GM19239 (cell line): ENCODE measurements around the gene PTPRG.
A peak's percentile ranks its signal among the peaks of the same experiment; 100 is the strongest.

Source experiments
- DNase-seq: peaks from one replicate; pipeline ENCODE4 v3.0.0; 2011; ENCODE audit warnings: low spot score; ENCODE audit not compliant: insufficient read length
- FAIRE-seq: peaks from 2 replicates; lab custom pipeline; 2011; peaks lifted over from hg19 to GRCh38; lab: Jason Lieb, UNC

PTPRG gene

DNA sequence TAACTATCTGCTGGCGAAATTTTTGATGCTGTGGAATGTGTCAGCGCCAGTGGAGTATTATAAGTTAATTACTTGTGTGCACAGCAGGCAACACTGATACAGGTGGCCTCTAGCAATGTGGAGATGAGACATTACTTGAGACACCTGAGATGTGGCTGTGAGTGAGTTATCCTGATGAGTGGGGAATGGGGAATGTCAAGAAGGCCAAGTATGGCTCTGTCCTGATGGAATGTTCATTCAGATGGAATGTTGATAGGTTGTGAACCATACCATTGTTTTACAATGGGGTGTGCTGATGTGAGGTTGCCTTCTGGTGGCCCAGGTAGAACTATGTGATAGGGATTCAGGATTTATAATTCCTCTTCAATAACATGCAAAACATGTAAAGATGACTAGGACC lies 404.8 kb downstream of the PTPRG start:
- no peak for DNase-seq
- no peak for FAIRE-seq

DNA sequence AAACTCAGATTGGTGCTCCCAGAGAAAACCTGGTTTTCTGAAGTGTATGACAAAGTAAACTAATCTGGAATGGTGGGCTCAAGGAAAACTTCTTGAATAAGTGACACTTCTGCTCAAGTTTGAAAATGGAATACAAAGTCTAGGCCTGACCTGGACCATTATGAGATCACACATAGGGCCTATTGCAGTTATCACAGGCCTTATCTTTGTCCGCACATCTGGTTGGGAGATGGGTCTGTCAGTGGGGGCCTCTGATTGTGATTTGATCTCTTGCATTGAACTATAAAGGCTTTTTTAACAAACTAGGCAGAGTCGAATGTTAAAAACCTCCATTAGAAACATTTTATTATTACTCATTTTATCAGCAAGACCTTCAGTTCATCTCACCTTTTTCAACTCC lies 405.6 kb downstream of the PTPRG start:
- DNase-seq, result no peak
- no peak for FAIRE-seq

DNA sequence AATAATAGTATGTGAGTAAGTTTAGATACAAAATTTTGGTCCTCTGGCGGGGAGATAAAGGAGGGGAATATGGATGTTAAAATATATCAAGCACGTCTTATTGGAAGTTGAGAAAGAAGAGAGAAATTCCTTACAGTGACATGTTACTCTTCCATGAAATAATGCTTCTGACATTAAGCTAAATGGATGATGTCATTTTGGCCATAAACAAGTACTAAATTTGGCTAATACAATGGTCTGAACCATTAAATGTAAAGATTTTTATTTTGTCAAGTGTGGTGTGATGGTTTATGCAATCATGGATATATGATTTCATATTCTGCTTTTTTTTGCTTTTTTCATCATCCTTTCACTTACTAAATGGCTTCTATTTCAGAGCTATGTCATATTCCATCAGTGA lies 406.6 kb downstream of the PTPRG start:
- DNase-seq (no peak), FAIRE-seq (peak; percentile 56)

DNA sequence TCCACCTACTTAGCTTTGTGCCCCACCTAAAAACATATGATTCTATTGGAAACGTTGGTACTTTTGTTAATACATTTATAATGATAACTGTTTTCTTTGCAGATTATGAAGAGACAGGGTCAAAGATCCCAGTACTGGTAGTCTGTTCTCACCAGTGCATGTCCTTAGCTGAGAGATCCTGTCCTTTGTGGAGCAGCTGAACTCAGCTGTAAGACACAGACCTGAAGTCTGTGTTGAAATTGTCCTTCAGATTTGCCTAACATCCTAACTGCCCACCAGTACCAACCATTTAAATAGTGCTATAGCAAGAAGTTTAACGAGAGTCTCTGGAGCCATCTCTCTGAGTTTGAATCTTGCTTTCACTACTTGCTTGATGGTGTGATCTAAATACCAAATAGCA lies 413.3 kb downstream of the PTPRG start:
- no peak for FAIRE-seq
- DNase-seq, result no peak

DNA sequence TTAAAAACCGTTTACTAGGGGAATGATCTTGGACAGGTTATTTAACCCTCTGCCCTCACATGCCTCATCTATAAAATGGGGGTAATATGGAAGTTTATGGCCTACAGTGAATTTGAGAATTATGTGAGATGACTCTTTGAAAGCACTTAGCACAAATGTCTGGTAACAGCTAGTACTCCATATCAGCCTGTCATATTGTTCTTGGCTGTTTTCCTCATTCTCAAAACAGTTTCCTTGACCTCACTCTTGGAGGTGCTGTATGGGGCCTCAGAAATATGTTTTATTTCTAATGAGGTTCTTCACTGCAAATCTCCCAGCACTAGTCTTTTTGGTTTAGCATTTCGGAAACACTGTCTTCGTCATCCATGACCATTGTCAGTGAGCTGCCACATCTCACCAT lies 413.8 kb downstream of the PTPRG start:
- FAIRE-seq (no peak), DNase-seq (no peak)

DNA sequence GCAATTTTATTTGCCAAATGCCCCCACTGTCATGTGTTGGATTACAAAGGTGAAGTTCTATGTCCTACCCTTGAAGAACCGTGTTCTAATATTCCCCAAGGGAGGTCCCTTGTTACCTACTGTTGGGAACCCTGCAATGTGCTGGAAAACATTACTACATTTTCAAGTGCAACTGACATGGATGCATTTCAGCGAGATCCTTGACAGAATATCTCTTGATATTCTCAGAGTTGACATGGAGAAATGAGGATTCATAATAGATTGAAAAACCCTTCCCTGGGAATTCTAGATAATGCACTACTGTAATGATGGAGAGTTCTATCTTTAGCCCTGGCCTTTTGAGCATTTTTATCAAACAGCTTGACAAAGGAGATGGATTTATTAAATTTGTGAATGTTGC lies 414.6 kb downstream of the PTPRG start:
- FAIRE-seq (no peak), DNase-seq (no peak)

DNA sequence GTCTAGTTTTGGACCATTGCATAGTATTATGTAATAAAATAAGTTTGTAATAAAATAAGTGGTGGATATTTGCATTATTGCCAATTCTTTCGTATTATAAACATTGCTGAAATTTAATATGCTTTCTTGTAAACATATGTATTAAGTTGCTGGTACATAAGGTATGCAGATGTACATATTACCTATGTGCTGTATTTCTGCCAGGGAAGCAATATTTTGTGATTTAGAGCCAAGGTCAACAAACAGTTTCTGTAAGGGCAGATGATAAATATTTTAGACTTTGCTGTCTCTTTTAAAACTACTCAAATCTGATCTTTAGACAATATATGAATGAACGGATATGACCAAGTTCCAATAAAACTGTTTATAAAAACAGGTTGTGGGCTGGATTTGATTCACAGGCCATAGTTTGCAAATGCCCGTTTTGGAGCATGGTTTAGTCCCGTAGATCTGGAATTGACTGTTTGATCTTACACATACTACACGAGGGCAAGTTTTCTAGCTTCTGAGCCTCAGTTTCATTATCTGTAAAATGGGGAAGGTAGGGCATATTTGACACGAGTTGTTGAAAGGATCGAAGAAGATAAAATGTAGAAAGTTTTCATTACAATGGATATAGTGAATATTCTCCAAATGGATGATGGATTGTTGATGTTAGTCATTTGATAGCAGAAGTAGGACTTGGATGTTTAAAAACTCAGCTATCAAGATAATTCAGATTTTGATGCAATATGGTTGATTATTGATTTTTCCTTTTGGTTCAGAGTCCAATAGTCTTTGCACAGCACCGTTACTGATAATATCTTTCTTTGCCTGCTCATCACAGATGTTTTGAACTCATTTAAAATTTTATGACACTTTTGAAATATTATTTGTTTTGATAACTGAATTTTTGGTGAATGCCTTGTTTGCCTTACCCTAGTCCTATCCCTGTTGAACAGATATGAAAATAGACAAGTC lies 417.4 kb downstream of the PTPRG start:
- FAIRE-seq, result no peak
- DNase-seq, result no peak

DNA sequence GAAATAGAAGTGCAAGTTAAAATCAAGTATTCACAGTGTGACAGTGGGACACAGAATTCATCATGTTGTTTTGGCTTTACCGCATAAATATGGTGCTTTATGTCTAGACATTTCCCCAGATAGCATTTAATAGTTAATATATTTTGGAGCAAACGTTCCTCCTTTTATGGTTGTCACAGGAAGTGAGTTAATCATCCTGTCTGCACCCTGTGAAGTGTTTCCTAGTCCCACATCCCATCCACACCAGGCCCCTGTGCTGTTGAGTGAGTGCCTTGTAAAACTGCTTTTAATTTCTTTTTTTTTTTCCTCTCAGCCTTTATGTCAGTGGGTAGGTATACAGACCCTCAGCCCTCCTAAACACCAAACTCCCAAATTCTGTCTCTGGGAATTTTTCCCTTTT lies 418.3 kb downstream of the PTPRG start:
- DNase-seq (no peak), FAIRE-seq (no peak)

DNA sequence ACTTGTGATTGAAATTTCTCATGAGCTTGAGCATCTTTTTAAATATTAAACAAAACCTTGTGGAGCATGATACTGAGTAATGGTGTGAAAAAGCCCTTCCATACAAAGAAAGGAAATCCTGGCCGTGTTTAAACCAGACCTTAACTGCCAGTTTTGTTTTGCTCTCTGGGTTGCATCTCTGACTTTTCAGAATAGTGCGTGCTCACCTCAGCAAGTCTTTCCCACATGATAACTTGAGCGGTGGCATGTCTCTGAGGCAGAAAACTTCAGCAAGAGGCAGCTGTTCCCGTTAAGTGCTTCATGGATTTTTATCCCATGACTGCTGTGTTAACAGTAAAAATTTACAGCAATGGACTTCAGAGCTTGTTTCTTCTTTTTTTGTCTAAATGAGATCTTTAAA lies 418.7 kb downstream of the PTPRG start:
- FAIRE-seq (no peak), DNase-seq (no peak)

DNA sequence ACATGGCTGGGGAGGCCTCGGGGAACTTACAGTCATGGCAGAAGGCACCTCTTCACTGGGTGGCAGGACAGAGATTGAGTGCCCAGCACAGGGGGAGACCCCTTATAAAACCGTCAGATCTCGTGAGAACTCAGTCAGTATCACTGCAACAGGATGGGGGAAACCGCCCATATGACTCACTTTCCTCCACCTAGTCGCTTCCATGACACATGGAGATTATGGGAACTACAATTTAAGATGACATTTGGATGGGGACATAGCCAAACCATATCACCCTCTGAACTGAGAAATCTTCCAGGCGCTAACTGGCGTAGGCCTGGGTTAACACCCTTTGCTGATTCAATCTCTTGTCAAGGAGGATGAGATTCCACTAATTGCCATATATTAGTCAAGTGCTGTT lies 419.7 kb downstream of the PTPRG start:
- FAIRE-seq (no peak), DNase-seq (no peak)

DNA sequence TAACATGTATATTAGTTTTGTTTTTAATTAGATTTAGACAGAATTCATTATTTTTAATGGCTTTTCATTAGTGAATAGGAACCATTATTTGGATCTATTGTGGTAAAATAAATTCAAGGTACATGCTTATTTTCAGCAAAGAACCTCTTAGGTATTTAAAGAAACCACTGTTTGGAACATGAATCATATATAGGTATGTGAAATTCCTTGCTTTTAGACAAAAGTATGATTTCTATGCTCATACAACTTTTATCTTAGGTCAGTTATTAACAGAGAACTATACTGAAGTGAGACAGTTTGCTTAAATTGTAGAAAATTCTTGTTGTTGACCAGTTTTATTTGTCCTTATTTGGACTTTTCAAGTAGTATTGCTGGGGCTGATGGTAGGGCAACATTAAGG lies 422.1 kb downstream of the PTPRG start:
- DNase-seq, result no peak
- FAIRE-seq, result peak; percentile 44

DNA sequence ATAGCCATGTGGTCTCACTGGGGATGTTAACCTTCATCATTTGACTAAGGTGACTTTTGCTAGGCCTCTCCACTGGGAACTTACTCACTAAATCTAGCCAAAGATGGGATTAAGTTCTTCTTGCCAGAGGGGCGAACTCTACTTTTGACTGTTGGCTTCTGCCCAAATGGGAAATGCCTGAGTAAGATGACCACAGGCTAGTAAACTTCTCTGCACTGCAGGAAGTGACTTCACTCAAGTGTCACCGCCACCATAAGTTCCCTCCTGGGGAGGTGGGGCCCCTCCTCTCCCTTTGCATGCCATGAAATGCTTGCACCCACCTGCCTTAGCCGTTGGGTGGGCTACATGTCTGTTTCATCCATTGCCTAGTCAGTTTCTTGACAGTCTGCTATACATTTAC lies 423.6 kb downstream of the PTPRG start:
- DNase-seq, result no peak
- FAIRE-seq, result no peak

DNA sequence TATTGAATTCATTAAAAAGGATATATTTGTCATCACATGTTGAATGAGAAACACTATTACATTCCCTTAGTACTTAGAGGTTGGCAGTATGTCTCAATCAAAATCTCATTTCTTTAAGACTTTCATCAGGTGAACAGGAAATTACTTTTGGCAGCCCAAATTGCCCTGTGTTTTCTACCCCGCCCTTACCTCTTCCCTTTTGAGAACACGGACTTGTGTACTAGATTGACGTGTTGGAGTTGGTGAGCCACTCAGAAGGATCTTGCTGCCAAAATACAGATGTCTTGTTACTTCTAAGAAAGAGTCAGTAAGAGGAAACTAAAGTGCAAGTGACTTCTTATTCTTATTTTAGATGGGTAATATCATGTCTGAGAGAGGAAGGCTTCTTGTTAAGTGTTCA lies 425.1 kb downstream of the PTPRG start:
- FAIRE-seq (no peak), DNase-seq (no peak)

DNA sequence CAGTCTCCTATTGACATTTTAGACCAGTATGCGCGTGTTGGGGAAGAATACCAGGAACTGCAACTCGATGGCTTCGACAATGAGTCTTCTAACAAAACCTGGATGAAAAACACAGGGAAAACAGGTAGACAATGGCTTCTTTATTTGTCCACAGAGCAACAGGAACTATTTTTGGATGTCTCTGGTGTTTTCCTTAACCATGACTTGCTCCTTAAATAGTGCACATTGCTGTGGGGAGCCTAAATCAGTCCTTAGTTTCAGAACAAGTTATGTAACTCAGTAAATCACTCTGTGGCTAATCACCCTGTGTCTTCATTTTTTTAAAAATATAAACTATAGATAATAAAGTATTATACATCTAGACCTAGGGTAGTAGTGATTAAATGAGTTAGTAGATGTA lies 428.3 kb downstream of the PTPRG start:
- DNase-seq (no peak), FAIRE-seq (no peak)

DNA sequence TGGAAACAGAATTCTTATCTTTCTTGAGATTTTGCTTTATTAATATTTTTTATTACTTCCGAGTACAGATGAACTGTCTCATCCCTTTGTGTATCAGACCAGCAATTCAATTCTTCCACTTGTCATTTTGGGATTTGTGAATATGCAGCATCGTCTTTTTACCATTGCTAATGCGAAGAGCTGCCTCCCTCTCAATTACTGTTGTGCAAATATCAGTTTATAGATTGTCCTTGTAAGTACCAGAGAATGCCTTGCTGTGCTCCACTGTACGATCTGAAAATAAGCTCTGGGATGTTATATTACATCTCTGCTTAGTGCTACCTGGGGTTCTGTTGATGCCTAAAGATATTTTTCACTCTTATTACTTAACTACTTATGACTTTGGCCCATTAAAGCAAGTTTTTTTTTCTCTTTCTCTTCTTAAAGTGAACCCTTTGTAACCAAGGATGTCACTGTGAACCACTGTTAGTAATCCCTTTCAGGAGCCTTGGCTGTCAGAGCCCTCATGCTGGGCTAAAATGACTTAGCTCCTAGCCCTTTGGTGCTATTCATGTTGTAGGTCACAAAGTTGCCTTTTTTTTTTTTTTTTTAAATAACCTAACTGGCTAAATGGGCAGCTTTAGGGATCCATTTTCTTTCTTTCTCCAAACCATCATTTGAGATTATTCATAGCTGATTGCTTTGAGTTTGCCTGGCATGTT lies 429.1 kb downstream of the PTPRG start:
- no peak for DNase-seq
- no peak for FAIRE-seq

DNA sequence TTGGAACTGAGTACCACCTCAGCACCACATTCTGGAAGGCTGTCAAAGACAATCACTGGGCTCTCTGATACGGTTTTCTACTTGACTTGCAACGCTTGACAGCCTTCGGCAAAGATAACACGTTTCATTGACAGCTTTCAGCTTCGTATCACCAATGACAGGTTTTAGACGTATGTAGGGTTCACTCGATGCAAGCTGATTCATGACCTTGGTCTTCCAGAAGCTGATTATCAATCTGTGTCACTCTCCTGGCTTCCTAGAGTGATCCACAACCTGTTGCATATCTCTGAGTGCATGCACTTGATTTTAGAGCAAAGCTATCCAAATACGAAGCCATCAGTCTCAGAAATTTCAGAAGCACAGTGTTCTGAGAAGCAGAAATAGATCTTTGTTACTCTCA lies 430.3 kb downstream of the PTPRG start:
- FAIRE-seq, result no peak
- DNase-seq, result no peak

DNA sequence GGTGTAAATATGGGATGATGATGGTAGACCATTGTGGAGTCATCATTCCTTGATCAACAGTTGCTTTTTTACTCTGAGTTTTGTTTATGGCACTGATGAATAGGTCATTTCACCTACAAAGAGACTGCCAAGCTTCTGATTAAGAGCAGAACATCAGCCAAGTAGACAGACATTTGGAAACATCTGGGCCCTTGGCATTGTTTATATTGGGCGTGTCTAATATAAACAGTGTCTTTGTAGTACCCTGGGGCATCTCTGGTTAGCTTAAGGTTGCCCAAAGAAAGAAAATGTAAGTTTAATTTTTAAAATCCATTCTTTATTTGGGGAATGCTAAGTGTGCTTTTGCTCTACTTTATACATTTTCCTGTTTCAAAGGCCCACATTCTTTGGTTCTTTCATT lies 435.0 kb downstream of the PTPRG start:
- no peak for DNase-seq
- no peak for FAIRE-seq

DNA sequence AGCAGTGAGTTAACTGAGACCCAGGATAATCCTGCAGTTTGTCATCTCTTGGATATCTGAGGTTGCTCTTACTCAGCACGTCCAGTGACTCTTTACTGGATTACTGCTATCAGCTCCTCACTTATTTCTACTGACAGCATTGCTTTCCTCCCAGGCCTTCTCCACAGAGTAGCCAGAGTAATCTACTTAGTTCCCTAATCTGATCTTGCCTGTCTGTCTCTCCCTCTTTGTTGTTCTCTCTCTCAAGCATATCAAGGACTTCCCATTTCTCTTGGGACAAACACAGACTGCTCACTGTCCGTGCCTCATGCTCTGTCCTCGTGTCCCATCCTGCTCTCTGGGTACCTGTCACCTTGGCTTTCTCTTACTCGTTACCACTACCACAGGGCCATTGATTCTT lies 435.7 kb downstream of the PTPRG start:
- DNase-seq (no peak), FAIRE-seq (no peak)

DNA sequence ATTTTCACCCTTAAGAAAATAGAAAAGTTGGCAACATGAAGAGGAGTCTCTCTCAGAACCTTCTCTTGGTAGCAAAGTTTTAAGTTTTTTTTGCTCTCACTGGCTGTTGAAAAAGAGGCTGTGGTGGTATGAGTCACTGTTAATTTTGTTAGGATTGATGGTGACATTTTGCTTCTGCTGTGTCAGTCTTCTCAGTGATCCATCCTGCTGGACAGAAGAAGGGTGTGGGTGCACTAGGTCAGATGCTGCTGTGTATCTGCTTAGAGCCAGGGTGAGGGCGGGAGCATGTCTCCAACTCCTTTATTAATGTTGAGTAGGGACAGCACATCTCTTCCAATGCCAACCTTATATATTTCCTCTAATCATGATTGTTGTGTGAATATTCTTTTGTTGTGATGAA lies 442.5 kb downstream of the PTPRG start:
- DNase-seq (no peak), FAIRE-seq (no peak)

DNA sequence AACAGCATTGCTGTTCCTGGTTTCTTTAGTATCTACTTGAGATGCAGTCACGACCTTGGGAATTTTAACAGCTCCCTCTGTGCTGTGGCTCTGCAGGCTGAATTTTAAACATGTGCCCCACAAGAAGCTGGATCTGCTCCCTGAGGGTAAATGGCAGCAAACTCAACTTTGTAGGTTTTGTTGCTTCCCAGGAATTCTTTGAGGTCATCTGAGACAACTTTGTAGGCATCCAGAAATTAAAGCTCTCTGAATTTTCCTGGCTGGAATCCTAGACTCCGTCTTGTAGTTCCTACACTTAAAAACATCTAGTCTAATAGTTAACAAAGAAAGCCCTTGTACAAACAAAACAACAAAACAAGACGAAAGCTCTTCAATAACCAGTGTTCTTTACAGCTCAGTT lies 445.7 kb downstream of the PTPRG start:
- DNase-seq (no peak), FAIRE-seq (no peak)

DNA sequence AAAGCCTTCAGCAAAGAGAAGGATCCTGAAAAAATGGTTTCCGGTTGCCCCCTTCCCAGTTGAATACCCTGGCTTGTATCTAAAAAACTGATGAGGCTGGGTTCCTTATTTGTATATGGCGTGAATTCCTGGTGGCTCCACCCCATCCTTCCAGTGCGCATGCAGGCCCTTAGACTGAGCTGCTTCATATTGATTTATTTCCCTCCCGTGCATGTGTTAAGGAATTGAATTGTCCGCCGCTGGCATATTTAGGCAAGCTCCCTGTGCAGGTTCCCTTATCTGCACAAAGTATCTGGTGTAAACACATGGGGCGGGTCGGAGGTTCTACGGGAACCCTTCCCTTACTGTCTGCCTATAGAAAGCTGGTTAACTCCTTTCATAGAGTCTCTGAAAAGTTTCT lies 449.6 kb downstream of the PTPRG start:
- FAIRE-seq, result no peak
- no peak for DNase-seq

DNA sequence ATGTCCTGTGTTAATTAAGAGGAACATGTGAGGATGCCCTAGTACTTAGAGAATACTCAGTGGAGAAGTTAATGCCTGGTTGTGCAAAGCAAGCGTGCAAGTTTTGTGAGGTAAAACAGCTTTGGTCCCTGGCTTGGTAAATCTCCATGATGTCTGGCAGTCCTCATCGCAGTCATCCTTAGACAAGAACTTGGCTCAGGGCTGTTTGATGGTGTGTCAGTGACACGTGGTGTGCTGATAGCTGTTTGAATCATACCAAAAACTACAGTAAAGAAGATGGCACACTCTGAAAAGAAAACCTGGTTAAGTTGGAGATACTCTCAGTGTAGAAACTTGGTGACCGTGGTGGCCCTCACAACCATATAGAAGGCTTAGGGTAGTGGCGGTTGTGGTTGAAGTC lies 450.3 kb downstream of the PTPRG start:
- no peak for DNase-seq
- no peak for FAIRE-seq
